Stimulated activated CD8-positive, alpha-beta memory T cell treated with anti-CD3 and anti-CD28 coated beads, Interleukin-15, amount 100 ng/mL, for 1 hour (primary cell): ENCODE measurements around the gene POLD3.

ENCODE experiments used
- DNase-seq: peaks from one replicate; pipeline ENCODE4 v3.0.0-alpha.2; 2020; ENCODE audit warnings: low read depth

POLD3 gene, protein sequence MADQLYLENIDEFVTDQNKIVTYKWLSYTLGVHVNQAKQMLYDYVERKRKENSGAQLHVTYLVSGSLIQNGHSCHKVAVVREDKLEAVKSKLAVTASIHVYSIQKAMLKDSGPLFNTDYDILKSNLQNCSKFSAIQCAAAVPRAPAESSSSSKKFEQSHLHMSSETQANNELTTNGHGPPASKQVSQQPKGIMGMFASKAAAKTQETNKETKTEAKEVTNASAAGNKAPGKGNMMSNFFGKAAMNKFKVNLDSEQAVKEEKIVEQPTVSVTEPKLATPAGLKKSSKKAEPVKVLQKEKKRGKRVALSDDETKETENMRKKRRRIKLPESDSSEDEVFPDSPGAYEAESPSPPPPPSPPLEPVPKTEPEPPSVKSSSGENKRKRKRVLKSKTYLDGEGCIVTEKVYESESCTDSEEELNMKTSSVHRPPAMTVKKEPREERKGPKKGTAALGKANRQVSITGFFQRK

DNA sequence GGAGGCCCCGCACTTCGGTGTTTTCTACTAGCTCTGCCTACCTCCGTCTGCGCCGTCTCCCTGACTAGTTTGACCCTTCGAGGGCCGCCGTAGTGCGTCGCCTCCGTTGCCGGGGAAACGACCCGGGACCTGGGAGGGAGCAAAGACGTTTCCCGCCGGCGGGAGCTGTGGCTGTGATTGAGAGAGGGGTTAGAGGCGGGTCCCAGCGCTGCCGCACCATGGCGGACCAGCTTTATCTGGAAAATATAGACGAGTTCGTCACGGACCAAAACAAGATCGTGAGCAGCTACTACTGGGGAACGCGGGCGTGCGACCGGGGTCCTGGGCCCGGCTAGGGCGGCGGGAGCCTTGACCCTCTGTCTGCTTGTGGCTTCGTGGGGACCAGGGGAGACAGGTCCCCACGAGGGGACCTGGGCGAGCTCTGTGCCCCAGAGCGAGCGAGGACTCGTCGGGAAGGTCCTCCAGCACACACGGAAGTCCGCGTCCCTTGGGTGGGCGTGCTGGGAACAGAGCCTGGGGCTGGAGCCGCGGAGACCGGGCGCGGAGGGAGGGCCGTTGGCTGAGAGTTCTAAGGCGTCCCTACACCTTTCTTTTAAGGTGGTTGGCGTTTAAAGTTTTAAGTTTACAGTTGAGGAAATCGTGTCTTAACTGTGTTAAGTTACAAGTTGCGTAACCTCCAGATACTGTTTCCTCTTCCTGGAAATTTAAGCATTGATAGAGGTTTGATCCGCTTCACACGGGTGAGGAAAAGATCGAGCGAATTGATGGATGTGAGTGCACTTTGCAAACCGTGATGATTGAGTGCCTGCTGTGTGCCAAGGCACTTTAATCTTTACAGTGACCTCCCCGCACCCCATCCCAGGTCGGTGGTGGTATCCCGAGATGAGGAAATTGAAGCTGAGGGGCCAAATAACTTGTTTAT, at the start of gene POLD3:
Gene POLD3, plus strand, starts transcription at position 142 of the 922 bp plus-strand sequence. Its CDS starts 77 bp downstream, at position 219.
- DNase-seq: peak; percentile 93

DNA sequence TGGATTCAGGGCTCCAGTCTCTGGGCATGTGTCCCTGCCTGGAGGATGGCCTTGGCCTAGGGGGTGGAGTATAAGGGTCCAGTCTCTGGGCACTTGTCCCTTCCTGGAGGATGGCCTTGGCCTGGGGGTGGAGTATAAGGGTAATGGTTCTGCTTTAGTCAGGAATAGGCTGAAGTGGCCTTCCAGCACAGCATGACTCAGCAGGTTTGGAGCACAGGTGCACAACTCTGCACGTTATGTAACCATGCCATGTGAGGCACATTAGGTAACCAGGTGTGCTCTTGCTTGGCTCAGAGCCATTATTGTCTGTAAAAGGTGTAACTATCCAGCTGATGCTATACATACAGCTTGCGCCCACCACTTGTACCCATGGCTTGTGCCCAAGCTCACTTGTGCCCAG, 48.4 kb upstream of the POLD3 start:
- DNase-seq: no peak

DNA sequence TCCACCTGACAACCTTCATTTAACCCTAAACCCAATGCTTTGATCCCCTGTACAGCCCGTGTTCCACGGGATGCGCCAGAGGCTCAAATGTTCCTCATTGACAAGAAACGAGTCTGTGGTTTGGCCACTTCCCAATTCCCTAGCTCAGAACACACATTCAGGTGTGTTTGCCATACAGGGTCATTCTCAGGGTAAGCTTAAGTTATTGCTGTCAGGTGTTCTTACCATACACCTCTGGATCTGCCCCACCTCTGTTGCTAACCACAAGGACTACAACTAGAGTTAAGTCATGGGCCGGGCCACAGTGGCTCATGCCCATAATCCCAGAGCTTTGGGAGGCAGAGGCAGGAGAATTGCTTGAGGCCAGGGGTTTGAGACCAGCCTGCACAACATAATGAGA, 45.6 kb upstream of the POLD3 start:
- DNase-seq: no peak

DNA sequence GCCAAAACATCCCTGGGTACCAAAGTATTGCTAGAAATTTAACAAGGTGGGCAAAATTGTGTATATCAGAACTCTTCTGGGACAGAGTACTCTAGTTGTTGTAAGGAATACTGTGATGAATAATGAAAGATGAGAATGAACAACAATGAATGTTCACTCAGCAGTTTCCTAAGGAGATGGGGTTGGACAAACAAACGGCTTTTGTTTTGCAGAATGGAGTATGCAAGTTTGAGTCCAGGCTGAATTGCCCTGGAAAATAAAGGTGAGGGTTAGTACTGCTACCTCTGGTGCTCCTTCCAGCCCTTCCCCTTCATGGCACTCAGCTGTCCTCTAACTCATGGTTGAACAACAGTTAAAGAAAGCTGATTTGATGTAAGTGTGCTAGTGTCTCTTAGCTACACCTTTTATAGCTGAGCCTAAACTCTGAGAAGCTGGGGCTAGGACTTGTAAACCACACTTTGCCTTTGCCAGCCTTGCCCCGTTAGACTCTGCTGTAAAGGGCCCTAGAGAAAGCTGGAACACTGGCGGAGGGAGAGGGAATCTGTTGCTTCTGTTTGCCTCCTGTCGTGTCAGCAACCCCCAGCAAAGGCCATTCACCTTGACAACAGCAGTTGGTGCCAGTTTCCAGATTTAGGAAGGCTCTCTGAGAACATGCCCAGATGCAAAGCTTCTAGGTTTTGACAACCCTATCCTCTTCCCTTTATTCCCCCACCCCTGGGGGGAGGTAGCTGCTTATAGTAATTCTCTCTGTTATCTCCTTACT, 41.2 kb upstream of the POLD3 start:
- DNase-seq: no peak

DNA sequence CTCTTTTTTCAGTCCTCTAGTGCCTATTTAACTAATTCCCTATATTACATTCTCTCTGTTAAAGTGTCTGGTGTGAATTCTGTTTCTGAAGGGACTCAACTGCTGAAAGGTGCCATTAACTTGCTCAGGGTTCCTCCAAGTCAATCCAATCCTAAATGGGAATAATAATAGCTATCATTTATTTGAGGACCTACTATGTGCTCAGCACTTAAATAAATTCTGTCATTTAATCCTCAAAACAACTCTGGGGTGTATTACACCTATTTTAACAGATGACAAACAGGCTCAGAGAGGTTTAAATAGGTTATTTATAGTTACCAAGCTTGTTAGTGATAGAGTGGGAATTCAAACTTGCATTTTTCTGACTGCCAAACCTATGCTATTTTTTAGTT, 40.6 kb upstream of the POLD3 start:
- no peak for DNase-seq

DNA sequence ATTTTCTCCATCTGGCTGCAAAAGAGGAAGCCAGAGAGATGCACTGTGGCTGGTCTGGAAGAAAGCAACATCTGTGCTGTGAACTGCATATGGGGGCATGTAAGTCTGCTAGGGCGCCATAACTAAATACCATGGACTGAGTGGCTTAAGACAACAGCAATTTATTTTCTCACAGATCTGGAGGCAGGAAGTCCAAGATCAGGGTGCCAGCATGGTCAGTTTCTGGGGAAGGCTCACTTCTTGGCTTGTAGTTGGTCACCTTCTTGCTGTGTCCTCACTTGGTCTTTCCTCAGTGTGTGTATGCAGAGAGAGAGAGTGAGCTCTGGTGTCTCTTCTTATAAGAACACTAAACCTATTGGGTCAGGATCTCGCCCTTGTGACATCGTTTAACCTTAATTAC, 34.9 kb upstream of the POLD3 start:
- DNase-seq: no peak

DNA sequence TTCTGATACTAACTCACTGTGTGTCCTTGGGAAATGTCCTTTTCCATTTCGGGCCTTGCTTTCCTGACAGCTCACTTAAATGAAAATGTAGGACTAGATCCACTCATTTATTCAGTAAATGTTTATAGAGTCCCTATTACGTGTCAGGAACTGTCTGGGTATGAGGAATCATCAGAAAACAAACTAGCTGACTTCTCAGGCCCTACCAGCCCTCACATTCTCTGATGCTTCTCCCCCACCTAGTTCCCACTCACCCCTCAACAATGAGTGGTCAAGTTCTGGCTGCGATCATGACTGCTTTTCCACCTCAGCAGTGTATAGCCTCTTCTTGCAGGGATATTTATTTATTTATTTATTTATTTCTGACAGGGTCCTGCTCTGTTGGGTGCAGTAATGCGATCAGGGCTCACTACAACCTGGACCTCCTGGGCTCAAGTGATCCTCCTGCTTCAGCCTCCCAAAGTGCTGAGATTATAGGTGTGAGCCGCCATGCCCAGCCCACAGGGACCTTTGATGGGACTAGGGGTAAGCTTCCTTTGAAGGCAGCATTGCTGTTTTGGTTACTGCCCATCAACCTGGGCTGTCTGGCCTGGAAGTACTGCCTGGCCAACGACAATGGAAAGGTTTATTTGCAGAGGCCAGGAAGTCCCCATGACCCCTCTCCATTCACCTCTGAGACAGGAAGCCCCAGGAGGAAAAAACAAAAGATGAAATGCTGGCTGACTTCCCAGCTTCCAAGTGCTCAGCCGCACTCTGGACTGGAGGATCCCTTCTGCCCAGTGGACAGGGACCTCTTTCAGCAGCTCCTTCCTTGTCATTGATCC, 33.1 kb upstream of the POLD3 start:
- DNase-seq: no peak

DNA sequence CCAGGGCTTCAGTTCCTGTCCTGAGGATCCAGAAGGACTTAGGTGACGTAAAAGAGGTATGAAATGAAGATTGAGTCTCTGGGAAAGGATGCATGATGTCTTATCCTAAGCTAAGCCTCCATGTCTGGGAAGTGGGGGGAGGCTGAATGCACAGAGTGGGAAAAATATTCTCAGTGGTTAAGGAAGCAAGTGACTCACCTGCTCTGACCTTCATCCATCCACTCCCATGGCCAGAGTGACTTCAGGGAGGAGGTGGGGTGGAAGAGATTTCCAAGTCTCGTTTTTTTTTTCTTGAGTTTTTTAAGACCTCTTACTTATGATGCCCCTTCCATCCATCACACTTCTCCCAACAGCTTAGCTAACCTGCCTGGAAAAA, 32.5 kb upstream of the POLD3 start:
- no peak for DNase-seq

DNA sequence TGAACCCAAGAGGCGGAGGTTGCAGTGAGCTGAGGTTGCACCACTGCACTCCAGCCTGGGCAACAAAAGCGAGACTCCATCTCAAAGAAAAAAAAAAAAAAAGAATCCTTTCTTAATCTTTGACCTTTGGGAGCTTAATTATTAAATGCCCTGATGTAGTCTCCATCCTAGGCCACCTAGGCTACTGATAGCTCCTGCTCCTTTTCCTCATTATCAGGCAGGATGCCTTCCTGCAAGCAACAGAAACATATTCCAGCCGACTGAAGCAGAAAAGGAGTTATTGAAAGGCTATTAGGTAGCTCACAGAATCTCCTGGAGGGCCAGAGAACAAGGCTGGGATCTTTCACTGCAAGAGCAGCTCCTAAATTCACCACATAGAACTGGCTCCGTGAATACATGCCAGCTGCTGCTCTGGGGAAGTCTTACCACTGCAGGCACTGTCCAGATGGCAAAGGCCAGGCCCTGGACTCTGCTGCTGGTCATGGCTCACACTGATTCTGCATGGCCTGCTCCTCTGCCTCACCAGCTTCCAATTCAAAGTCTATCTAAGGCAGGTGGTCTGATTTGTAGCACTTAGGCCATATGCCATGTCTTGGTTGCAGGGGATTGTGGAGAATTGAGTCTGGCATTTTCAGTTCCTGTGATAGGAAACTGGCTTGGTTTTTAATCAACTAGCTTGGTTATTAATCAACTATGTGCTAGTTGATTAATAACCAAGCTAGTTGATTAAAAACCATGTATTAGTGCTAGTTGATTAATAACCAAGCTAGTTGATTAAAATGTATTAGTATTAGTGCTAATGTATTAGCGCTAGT, 26.0 kb upstream of the POLD3 start:
- no peak for DNase-seq

DNA sequence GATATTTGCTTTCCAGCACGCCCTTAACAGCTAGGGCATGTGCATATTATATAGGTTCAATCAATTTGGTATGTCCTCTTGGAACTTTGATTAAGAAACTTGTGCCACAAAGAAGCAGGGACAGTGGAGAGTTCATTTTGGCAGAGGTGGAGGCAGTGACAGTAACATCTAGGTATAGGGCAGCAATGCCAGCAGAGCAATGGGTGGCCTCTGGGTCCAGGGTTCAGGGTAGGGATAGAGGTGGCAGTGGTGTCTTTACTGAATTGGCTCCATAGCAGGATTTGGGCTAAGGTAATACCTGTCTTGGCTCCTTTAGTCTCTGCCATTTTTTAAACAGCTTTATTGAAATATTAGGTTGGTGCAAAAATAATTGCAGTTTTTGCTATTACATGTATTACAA, 24.4 kb upstream of the POLD3 start:
- no peak for DNase-seq

DNA sequence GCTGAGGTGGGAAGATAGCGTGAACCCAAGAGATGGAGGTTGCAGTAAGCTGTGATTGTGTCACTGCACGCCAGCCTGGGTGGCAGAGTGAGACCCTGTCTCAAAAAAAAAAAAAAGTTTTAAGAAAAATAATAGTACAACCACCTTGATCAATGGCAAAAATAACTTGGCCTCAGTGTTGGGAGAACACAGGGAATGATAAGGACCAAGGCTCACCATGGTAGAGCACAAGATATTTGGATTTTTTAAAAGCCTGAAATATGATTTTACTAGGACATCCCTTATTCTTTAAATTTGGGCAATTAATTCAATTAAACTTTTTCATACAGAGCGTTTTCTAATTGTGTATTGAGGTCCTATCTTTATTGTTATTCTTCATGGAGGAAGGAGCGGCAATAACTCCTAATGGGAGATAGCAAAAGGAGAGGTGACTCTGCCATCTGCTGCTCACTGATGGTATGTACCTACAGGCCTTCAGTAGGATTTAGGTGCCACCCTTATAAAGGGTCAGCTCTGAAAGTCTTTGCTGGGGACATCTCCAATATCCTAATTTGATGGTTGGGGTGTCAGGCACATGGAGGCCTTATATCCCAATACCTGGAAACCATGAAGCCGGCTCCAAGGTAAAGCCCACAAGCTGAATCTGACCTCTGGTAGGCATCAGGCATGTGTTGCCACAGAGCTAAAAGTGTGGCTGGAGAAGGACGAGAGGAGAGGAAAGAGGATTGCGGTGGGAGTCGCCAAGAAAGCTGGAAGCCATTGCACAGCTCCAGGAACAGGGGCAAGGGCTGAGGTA, 21.9 kb upstream of the POLD3 start:
- no peak for DNase-seq

DNA sequence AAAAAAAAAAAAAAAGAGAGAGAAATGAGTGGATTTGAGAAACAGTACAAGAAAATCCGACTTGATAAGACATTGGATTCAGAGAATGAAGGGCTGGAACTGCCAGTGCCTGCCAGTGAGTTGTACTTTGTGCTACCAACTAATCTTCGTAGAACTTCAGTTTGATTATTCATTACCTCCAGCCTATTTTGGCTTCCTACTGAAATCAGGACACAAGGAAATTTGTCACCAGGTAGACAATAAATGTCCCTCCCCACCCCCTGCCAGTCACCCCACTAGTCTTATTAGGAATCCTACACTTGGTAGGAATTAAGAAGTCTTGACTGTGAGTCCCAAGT, 21.4 kb upstream of the POLD3 start:
- DNase-seq: no peak

DNA sequence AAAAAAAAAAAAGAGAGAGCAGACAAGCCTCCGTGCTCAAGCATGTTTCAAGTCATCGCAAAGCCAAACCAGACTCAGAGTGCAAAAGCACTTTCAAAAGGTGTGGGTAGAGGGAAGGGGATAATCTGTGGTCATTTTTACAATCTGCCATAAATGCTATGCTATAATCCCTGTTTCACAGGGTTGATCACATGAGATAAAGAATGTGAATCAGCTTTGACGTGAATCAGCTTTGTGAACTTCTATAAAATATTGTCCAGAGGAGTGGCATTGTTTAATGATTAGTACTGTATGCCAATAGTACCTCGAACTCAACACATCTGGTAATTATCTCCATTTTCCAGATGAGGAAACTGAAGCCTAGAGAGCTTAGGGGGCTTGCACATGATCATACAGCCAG, 20.0 kb upstream of the POLD3 start:
- DNase-seq: no peak

DNA sequence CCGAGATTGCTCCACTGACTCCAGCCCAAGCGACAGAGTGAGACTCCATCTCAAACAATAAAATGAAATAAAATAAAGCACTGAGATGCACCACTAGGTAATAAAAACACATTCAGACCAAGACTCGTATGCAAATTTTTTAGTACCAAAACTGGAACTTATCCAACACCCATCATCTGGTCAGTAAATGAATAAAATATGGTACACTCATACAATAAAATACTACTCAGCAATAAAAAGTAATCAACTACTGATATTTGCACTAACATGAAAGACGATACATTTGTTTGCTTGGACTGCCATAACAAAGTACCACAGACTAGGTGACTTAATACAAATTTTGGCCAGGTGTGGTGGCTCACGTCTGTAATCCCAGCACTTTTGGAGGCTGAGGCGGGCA, 17.8 kb upstream of the POLD3 start:
- no peak for DNase-seq

DNA sequence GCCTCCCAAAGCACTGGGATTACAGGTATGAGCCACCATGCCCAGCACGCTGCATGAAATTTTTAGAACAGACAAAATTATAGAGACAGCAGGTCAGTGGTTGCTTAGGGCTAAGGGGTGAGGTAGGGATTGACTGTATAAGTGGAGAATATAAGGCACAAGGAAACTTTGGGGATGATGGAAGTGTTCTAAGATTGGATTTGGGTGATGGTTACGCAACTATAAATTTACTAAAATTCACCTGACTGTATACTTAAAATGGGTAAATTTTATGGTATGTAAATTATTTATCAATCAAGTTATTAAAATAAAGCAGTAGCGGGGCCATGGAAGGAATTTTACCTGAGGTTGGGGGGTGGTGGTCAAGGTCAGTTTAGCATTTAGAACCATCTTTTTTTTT, 16.4 kb upstream of the POLD3 start:
- no peak for DNase-seq

DNA sequence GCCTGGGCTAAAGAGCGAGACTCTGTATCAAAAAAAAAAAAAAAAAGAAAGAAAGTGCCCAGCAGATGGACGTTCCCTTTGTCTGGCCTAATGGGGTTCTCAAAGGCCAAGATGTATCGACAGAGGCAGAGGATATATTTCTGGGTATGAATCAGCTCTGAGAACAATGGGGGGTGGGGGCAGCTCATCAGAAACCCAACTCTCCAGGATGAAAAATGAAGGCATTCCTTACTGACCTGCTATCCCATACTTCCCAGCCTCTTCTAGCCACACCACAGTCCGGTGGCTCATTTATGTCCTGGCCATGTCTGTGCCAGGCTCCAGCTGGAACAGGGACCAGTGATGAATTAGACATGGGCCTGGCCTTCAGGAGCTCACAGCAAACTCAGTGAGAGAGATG, 15.2 kb upstream of the POLD3 start:
- DNase-seq: no peak

DNA sequence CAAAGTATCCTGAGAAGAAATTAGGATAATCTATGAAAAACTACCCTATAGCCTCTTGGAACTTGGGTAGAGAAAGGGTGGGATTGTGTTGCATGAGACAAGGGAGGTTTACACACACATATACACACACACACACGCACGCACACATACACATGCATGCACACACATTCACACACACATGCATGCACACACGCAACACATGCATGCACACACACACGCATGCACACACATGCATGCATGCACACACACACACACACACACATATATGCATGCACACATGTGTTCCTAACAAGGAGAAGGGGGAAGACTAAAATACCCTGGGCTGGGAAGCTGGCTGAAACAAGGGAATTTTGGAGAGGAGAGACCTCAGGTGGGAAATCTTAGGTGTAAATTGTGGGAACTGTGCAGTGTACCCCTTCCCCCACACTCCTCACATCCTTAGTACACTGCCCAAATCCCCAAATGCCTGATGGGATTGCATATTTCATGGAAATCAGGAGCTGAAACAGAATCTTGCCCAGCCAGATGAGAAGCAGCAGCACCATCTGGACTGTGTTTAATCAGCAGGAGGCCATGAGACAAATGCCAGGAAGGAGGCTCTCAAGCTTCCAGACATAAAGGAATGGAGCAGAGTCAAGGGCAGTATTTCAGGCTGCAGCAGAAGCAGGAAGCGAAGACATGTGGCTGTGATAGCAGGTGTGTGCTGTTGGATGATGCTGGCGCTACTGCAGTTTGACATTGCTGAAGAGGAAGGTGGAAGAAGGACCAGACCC, 14.6 kb upstream of the POLD3 start:
- DNase-seq: no peak

DNA sequence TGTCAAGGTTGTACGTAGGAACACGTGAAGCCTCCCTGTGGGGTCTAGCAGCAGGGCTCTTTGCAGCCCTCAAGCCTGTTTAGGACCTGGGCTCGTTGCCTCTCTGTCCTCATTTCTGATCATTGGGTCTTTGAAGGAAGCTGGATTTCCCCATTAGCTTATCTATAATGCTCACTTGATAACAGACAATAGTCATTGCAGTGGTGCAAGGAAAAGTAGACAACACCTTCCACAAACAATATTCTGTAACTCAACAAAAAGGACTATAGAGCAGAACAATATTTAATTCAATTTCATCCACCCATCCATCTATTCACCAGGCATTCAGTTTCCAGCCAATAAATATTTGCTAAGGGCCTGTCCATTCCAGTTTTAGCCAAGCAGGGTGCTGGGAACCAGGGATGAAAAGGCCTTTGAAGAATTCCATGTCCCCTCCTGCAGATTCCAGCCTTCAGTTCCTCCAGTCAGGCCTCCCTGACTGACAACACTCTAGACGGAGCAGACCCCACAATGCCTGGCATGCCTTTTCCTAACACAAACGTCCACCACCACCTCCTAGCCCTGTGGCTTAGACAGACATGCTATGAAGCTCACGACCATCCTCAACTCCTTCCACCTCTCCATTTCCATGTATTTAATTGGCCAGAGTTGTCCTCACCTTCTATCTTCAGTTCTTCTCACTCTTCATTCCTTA, 12.7 kb upstream of the POLD3 start:
- DNase-seq: no peak
